ENCODE results near the gene JAG1. TPM values are rescaled to one million over a fixed set of nuclear protein-coding genes. Genes with fewer than 3 reads are reported as not detected.
"Not testable (repeated sequence)": the region's sequence is repeated elsewhere in the genome, so short reads cannot be mapped to it uniquely, and the experiment has no call there.

Gene JAG1

DNA sequence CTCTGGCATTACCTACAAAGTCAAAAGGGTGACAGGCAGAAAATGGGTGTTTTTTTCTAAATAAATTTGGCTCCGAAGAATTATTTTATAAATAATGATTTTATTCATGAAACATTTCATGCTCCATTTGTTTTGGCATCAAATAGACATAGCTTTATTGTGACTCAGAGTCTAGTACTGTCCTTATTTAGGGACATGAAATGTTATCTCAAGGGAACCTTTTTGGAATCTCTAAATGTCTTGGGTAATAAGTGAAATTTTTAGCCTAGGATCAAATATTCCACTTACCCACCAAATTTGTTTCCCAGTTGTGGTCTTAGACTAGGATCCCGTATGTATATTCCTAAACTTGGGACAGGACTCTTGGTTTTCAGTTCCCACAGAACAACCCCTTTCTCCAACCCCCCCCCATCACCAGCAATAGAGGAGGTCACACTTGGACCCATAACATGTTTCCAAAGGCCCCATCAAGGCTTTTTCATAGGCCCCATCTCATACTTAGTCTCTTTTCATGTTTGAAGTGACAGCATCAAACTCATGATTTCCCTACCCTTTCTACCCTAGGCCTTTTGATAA, 81.8 kb downstream of the JAG1 start:
- DNase-seq, result no peak
- H3K4ac ChIP-seq (ENCODE audit: low read depth, low read length), result no peak overlapping the region

DNA sequence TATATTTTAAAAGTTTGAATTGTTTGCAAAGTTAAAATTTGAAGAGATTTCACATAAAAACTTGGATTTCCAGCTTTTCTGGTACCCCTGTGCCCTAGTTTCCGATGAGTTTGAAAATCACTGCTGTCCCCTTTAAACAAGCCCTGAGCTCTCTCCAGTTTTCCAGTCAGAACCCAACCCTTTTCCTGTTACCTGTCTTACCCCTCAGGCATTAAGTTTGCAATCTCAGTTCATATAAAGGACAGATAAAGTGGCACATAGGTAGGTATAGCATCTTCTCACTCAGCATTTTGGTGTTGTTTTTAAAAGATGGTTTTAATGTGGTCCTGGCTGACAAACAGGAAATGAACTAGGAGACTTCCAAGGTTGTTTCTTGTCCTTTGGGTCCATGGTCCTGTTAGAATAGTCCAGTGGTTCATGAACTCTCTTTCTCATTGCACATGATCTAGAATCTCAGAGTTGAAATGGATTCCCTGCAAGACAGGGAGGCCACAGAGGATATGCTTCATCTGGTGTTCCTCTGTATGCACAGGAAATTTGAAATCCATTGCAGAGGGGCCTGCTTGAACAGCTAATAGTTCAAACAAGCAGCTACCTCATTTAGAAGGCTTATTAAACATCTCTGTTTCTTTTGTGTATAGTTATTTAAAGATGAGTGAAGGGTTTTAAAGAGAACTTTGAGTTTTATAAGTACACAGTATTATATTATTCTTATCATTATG, 82.7 kb downstream of the JAG1 start:
- H3K4me1 ChIP-seq (ENCODE audit: control insufficient read depth, low read depth, low read length), result no peaks in the 10 kb centered on the region
- H3K4me3 ChIP-seq (ENCODE audit: low read length), result no peak overlapping the region
- H3K9ac ChIP-seq (ENCODE audit: low read length), result no peak overlapping the region
- no peaks in the 10 kb centered on the region for H3K36me3 ChIP-seq (ENCODE audit: control insufficient read depth, insufficient read depth, low read length)
- H2BK5ac ChIP-seq (ENCODE audit: low read length), result no peak overlapping the region
- WGBS (ENCODE audit: extremely low coverage, insufficient coverage, low lambda C conversion rate), result no CpG with 5 or more reads among the region's 1 CpG
- no peak overlapping the region for H2AK5ac ChIP-seq (ENCODE audit: low read length)
- H3K23ac ChIP-seq (ENCODE audit: low read length), result no peak overlapping the region
- no peak overlapping the region for H3K18ac ChIP-seq (ENCODE audit: low read length)
- no peak overlapping the region for H2BK120ac ChIP-seq (ENCODE audit: low read depth, low read length)
- H3K79me2 ChIP-seq (ENCODE audit: control insufficient read depth, insufficient read depth, low read length), result no peaks in the 10 kb centered on the region
- H3K4ac ChIP-seq (ENCODE audit: low read depth, low read length), result no peak overlapping the region
- H4K5ac ChIP-seq (ENCODE audit: low read length), result no peak overlapping the region
- no peak overlapping the region for H3K27ac ChIP-seq (ENCODE audit: low read depth, low read length)
- no peak overlapping the region for H2BK15ac ChIP-seq (replicated peaks; ENCODE audit: low read depth)
- H3K79me1 ChIP-seq (ENCODE audit: low read length), result no peaks in the 10 kb centered on the region
- H4K8ac ChIP-seq (ENCODE audit: low read depth, low read length), result no peak overlapping the region
- H3K27me3 ChIP-seq (ENCODE audit: insufficient read depth, low read length, poor library complexity), result no peaks in the 10 kb centered on the region
- H3K4me2 ChIP-seq (ENCODE audit: low read length), result no peak overlapping the region
- no peak overlapping the region for H3K56ac ChIP-seq (ENCODE audit: low read length)
- no peak for DNase-seq

More for the DNA sequence above, 81.8 kb downstream of the JAG1 start:
- Histone ChIP-seq H3K4me3 (ENCODE audit: low read length) (no peak overlapping the region), H3K36me3 (ENCODE audit: control insufficient read depth, insufficient read depth, low read length) (no peaks in the 10 kb centered on the region), H2BK15ac (replicated peaks; ENCODE audit: low read depth) (no peak overlapping the region), H3K4me1 (ENCODE audit: control insufficient read depth, low read depth, low read length) (no peaks in the 10 kb centered on the region), H3K79me1 (ENCODE audit: low read length) (no peaks in the 10 kb centered on the region), H3K27me3 (ENCODE audit: insufficient read depth, low read length, poor library complexity) (no peaks in the 10 kb centered on the region), H3K56ac (ENCODE audit: low read length) (no peak overlapping the region), H2AK5ac (ENCODE audit: low read length) (no peak overlapping the region), H4K5ac (ENCODE audit: low read length) (no peak overlapping the region), H4K8ac (ENCODE audit: low read depth, low read length) (no peak overlapping the region), H3K23ac (ENCODE audit: low read length) (no peak overlapping the region), H3K4me2 (ENCODE audit: low read length) (no peak overlapping the region), H3K27ac (ENCODE audit: low read depth, low read length) (no peak overlapping the region), H3K79me2 (ENCODE audit: control insufficient read depth, insufficient read depth, low read length) (no peaks in the 10 kb centered on the region), H2BK120ac (ENCODE audit: low read depth, low read length) (no peak overlapping the region), H3K18ac (ENCODE audit: low read length) (no peak overlapping the region), H2BK5ac (ENCODE audit: low read length) (no peak overlapping the region), H3K9ac (ENCODE audit: low read length) (no peak overlapping the region)
- WGBS (ENCODE audit: extremely low coverage, insufficient coverage, low lambda C conversion rate), result no CpG with 5 or more reads among the region's 2 CpGs

DNA sequence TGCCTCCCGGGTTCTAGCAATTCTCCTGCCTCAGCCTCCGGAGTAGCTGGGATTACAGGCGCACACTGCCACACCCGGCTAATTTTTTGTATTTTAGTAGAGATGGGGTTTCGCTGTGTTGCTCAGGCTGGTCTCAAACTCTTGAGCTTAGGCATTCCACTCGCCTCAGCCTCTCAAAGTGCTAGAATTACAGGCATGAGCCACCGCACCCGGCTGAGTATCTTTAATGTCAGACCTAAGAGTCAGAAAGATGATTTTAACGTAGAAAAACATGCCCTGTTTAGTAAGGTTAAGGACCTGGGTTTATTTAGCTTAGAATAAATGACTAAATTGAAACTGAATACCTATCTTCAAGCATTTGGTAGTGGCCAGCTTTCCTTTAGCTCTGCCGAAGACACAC, 83.4 kb downstream of the JAG1 start:
- not testable (repeated sequence) for H3K36me3 ChIP-seq (ENCODE audit: control insufficient read depth, insufficient read depth, low read length); H3K23ac ChIP-seq (ENCODE audit: low read length); H3K79me1 ChIP-seq (ENCODE audit: low read length); H4K8ac ChIP-seq (ENCODE audit: low read depth, low read length); H3K18ac ChIP-seq (ENCODE audit: low read length); H3K4me1 ChIP-seq (ENCODE audit: control insufficient read depth, low read depth, low read length); H2BK5ac ChIP-seq (ENCODE audit: low read length); H4K5ac ChIP-seq (ENCODE audit: low read length); H3K4me3 ChIP-seq (ENCODE audit: low read length); H2BK120ac ChIP-seq (ENCODE audit: low read depth, low read length); H3K79me2 ChIP-seq (ENCODE audit: control insufficient read depth, insufficient read depth, low read length); H3K4me2 ChIP-seq (ENCODE audit: low read length); H3K9ac ChIP-seq (ENCODE audit: low read length); H3K56ac ChIP-seq (ENCODE audit: low read length); H2BK15ac ChIP-seq (replicated peaks; ENCODE audit: low read depth); DNase-seq; H3K27ac ChIP-seq (ENCODE audit: low read depth, low read length); H3K4ac ChIP-seq (ENCODE audit: low read depth, low read length); H2AK5ac ChIP-seq (ENCODE audit: low read length); H3K27me3 ChIP-seq (ENCODE audit: insufficient read depth, low read length, poor library complexity)
- WGBS (ENCODE audit: extremely low coverage, insufficient coverage, low lambda C conversion rate), result no CpG with 5 or more reads among the region's 10 CpGs

Small RNAs within 50 kb of the gene (small RNA-seq; reads per million reads assigned to genes)
- gene MIR6870 (ENCODE audit: insufficient read depth), result not detected
